Fibroblast of peridontal ligament (primary cell): ENCODE results near the gene HNRNPUL2.
"Not testable (repeated sequence)": the region's sequence is repeated elsewhere in the genome, so short reads cannot be mapped to it uniquely, and the experiment has no call there.

Experiments
- DNase-seq: peaks from one replicate; pipeline ENCODE4 v3.0.0-alpha.2; 2010; ENCODE audit errors: extremely low read depth

Gene HNRNPUL2

DNA sequence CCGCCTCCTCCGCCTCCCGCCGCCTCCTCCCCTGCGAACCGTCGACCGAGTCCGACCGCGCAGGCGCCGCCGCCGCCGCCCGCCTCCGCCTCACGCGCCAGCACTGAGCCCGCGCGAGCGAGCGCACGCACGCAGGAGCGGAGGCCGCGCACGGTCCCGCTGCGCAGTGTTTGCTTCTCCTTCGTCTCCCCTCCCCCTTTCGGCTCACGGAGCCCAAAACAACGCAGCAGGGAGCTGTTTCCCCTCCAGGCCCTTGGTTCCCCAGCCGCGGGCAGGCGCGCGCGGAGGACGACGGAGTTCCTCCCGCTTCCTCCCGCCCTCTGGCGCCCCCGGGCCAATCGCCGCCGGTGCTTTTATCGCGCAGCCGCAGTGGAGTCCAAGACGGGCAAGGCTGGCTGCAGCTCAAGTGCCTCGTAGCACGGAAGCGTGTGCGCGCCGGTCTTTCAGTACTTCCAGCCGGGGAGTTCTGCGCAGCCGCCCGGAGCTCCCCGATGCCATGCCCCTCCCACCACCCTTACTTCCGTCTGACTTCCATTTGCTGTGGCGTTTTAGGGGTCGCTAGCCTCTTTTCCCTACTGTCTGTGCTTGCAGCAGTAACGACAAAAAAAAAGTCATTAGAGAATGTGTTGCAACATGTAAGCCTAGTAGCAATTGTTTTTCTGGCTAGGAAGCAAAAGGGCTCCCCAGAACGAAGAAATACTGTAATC, at the start of gene HNRNPUL2:
TSS of gene HNRNPUL2 (minus strand) at position 293 of the 707 bp plus-strand sequence. CDS start 301 bp downstream, outside the sequence.
- DNase-seq = peak; percentile 99

DNA sequence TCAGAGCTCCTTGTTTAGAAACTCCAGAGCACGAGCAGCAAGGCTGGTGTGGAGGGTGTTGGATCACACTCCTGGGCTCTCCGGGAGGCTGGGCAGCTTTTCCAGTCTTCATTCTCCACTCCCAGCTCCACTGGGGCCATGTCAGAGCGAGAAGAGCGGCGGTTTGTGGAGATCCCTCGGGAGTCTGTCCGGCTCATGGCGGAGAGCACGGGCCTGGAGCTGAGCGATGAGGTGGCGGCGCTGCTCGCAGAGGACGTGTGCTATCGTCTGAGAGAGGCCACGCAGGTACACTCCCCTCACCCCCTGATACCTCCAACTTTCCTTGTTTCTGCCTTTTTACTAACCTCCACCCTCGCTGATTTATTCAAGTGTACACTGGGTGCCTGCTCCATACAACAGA, 48.4 kb upstream of the HNRNPUL2 start:
- DNase-seq = no peak

DNA sequence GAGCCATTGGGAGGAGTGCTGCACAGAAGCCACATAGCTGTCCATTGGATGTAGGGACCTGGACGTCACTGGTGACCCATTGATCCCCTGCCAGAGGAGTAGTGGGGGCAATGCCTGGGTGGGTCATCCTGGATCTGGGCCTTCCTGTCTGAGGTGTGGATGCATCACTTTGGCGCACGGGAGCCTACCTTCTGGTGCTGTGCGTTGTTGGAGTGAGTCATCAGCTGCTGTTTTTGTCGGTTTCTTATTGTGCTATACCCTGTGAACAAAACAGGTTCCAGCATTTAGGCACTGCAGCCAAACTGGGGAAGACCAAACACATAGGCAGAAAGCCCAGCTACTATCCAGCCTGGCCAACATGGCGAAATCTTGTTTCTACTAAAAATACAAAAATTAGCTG, 47.1 kb upstream of the HNRNPUL2 start:
- DNase-seq = no peak

DNA sequence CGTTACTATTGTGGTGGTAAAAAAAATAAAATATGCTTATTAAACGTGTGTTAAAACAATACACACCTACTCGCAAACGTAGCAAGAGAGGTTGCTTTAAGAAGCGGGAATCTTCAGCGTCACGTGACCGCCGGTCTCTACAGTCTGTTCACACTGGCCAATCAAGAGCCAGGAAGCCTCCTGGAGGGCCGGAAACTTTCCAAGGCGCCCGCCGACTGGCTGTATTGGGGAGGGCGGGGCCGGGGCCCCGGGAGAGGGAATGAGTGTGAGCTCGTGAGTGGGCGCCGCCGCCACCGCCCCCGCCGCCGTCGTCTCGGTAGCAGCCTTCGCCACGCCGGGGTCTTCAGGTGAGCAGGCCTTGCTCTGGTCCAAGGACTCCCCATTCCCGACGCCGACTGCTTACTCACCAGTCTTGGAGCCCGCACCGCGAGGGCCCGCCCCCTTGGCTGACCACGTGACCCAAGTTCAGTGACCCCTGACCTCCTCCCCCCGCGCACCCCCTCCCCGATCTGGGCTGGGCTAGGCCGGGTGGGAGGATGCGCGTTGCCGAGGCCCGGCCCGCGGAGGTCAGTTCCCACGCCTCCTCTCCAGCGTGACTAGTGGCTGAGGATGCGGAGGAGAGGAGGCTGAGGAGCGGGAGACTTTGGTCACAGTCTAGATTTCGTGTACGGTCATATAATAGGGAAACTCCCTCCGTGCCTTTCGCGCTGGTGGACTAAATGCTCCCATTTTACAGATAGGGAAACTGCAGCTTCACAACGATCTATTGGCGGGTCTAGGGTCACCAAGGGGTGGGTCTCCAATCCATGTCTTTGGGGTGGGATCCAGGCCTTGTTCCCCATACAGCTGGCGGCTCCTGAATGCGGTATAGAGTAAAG, 44.1 kb upstream of the HNRNPUL2 start, which contains the start of gene TAF6L:
TSS of gene TAF6L (plus strand) at position 253 of the 878 bp plus-strand sequence. CDS start 4,388 bp downstream, outside the sequence.
- DNase-seq = peak; percentile 96

DNA sequence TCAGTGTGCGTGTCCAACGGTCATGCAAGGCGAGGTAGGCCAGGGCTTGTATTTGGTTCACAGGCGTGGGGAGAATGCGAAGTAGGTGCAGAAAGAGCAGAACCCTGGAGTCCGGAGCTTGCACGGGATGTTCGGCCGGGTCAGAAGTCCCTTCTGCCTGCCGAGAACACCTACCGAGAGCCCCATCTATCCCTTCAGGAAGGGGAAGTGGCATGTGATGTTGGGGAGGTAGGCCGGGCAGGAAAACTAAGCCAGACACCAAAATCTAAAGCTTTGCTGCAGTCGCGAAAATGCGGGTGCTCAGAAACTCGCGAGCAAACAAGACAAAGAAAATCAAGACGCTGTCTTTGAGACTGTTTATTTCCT, 43.5 kb upstream of the HNRNPUL2 start:
- DNase-seq = no peak

DNA sequence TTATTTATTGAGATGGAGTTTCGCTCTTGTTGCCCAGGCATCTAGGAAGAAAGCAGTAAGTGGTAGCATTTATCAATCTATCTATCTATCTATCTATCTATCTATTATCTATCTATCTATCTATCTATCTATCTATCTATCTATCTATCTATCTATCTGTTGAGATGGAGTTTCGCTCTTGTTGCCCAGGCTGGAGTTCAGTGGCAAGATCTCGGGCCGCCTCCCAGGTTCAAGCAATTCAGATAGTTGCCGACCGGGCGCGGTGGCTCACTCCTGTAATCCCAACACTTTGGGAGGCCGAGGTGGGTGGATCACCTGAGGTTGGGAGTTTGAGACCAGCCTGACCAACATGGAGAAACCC, 33.6 kb upstream of the HNRNPUL2 start:
- not testable (repeated sequence) for DNase-seq

DNA sequence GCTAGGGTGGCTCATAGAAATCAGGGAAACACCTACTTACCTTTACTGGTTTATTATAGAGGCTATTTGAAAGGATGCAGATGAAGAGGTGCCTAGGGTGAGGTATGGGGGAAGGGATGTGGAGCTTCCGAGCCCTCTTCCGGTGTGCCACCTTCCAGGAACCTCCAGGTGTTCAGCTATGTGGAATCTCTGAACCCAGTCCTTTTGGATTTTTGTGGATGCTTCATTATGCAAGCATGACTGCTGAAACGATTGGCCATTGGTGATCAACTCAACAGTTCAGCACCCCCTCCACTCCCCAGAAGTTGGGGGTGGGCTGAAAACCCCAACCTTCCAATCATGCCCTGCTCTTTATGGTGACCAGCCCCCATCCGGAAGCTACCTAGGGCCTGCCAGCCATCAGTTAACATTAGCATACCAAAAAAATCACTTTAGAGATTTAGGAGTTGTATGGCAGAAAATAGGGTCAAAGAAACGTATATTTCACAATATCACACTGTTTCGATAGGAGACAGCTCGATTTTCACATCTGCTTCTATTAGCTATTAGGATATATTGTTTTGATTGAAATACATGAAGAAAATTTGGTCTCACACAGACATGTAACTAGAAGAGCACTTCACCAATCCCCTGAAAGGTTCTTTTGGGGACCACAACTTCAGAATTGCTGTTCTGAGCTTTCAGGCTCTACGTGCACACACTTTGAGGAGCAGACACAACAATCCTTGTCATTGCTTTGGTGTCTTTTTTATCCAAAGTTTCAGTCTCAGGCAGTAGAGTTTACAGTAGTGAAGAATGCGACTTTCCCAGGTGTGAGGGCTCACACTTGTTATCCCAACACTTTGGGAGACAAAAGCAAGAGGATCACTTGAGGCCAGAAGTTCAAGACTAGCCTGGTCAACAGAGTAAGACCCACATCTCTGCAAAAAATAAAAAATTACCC, 30.9 kb upstream of the HNRNPUL2 start:
- no peak for DNase-seq

DNA sequence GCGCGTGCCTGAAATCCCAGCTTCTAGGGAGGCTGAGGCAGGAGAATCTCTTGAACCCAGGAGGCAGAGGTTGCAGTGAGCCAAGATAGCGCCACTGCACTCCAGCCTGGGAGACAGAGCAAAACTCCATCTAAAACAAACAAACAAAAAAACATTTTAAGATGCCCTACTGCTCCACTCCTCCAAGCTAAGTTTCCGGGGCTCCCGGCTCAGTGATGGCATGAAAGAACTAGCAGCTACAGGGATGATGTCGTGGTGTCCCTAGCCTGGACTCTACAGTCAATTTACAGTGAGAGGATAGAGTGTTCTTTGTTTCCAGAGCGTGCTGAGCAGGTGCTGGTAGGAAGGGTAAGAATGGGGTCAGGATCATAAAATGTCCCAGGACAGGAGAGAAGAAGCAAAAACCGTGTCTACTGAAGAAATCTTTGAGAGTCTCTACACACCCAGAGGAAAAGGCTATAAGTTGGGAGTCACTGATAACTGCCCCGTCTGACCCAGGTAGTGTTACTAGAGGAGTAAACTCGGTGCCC, 27.9 kb upstream of the HNRNPUL2 start:
- no peak for DNase-seq

DNA sequence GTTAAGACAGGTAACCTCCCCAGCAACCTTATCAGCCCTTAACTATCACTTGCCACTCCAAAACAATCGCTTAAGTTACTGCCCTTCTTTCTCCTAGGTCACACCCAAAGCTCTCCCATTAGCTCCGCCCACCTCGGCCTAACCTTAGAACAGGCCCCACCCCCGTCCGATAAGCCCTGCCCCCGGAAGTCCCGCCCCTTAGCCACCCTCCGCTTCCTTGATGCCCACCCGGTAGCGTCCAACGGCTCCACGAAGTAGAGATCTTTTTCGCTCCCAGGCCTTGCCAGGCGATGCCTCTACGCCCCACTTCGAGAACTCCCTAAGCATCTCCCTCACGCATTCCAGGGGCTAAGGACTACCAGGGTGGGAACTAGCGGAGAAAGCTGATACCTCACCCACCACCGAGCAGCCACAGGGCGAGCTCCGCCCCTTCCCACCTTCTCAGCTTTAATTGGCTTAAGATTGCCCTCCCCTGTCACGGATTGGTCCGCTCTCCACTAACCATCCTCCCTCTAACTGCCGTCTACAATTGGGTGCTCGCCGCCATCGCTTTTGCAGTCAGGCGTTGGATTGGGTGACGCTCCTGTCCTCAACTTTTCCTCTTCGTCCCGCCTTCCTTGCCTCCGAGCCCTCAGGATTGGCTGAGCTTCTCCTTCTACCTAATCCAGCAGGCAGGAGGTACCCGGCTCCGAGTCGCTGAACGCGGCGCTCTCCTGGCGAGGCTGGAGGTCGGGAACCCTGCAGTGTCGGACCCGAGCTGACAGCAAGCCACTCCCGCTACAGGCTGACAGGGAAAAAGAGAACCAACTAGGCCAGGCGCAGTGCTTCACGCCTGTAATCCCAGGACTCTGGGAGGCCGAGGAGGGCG, 26.7 kb upstream of the HNRNPUL2 start, which contains the start of gene ZBTB3:
TSS of gene ZBTB3 (minus strand) at position 425 of the 868 bp plus-strand sequence. CDS start 496 bp downstream, outside the sequence.
- DNase-seq = peak; percentile 99

DNA sequence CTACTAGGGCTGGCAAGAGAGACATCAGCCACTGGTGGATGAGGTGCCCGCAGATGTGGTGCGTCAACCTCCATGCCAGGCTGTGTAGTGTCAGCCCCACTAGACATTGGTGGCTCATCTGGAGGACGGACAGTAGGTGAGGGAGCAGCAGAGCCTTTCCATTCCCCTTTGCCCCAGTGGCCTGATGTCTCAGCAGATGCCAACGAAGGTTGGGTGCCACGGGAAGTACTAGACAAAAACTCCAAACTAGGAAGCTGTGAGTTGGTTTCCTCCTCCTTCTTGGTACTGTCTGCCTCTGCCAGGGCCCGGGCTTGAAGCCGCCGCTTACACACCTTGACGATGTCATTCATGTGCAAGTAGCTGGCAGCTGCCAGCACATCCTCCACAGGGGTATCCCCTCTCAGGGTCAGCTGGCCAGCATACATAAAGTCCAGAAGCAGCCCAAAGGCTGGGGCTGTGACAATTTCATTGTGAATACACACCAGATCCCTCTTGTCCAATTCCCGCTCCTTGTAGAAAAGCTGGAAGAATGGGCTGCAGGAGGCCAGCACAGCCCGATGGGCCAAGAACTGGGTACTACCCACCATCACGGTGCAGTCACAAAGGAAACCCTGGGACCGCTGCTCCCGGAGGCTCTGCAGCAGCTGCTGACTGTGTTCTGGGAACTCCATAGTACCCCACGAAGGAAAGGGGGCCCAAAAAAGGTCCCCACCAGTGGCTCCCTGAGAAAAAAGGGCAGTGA, 25.9 kb upstream of the HNRNPUL2 start:
- no peak for DNase-seq

DNA sequence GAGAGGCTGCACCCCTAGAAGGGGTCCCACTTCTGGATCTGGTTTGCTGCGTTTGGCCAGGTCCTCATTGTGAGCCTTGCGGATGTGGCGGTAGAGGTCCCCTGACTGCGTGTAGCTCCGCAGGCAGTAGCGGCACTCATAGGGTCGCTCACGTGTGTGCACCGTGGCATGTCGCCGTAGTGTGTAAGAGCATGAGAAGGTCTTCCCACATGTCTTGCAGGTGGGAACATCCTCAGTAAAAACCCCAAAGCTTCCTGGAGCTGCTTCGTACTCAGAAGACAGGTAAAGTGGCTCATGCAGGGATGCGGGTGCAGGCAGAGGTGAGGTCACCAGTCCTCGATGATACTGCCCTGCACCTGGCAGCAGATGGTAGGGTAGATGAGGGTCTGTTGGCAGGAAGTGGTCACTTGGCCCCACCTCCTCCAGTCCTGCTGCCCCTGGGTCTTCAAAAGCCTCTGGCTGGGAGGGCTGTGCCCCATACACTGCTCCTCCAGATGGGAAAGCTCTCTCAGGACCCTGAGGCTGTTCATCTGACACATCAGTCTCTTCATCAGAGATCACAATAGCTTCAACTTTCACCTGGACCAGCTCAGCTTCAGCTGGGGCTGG, 25.0 kb upstream of the HNRNPUL2 start:
- no peak for DNase-seq

DNA sequence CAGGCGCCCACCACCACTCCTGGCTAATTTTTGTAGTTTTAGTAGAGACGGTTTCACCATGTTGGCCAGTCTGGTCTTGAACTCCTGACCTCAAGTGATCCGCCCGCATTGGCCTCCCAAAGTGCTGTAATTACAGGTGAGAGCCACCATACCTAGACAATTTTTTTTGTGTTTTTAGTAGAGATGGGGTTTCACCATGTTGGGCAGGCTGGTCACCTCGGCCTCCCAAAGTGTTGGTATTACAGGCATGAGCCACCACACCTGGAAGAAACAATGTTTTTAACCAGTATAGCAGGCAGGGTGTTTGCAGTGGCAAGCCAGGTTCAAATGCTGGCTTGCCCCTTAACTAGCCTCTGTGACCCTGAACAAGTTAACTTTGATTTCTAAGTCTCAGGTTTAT, 22.7 kb upstream of the HNRNPUL2 start:
- DNase-seq = not testable (repeated sequence)

DNA sequence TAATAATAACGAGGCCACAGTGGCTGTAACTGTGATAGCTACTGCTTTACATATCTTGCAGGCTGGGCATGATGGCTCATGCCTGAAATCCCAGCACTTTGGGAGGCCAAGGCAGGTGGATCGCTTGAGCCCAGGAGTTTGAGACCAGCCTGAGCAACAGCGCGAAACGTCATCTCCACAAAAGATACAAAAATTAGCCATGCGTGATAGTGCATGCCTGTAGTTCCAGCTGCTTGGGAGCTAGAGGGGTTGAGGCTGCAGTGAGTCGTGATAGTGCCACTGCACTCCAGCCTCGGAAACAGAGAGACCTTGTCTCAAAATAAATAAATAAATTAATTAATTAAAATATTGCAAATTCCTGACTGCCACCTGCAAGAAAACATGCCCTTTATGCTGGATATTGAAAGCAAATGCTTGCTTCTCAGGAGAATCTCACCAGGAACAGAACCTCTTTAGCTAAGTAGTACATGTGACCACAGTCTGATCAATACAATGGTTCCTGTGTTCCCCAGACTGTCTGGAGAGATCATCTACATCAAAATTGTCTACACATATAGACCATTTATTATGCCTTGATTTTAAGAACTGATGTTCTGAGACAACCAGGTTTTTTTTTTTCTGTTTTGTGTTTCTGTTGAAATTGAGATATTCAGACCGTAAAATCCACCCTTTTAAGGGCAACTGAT, 20.4 kb upstream of the HNRNPUL2 start:
- DNase-seq = no peak

DNA sequence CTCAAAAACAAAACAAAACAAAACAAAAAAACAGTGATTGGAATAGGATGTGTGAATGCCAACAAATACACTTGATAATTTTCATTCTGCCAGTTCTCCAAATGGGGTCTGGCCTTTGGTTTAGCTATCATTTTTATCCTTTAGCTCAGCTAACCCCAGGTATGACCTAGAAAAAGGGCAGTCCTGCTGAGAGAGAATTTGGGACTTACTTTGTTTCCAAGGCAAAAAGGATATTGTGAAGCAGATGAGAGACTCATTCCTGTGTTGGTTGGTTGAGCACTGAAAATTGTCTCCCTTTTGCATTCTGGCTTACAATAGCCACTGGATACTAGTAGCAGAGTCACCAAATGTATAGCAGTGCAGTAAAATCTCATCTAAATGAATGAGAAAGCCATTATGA, 9.9 kb upstream of the HNRNPUL2 start:
- no peak for DNase-seq

DNA sequence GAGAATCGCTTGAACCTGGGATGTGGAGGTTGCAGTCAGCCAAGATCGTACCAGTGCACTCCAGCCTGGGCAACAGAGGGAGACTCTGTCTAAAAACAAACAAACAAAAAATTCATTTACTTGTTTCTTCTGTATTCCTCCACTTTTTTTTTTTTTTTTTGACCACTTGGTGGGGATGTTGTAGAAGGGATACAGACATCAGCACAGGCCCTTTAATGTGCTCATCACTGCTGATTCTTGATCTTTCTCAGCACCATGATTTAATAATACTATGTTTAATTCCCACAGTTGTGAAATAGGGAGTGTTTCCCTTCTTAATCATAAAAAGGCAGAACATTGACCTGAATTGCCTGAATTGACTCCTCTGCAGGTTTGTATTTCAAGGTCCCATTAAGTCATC, 5.6 kb upstream of the HNRNPUL2 start:
- DNase-seq = peak; percentile 54

DNA sequence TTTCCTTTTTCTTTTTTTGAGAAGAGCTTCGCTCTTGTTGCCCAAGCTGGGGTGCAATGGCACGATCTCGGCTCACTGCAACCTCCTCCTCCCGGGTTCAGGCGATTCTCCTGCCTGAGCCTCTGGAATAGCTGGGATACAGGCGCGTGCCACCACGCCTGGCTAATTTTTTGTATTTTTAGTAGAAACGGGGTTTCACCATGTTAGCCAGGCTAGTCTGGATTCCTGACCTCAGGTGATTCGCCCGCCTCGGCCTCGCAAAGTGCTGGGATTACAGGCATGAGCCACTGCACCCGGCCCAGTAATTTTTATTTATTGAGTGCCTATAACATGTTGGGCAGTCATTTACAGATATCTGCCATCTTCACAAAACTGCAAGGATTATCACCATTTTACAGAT, 2.8 kb upstream of the HNRNPUL2 start:
- not testable (repeated sequence) for DNase-seq

DNA sequence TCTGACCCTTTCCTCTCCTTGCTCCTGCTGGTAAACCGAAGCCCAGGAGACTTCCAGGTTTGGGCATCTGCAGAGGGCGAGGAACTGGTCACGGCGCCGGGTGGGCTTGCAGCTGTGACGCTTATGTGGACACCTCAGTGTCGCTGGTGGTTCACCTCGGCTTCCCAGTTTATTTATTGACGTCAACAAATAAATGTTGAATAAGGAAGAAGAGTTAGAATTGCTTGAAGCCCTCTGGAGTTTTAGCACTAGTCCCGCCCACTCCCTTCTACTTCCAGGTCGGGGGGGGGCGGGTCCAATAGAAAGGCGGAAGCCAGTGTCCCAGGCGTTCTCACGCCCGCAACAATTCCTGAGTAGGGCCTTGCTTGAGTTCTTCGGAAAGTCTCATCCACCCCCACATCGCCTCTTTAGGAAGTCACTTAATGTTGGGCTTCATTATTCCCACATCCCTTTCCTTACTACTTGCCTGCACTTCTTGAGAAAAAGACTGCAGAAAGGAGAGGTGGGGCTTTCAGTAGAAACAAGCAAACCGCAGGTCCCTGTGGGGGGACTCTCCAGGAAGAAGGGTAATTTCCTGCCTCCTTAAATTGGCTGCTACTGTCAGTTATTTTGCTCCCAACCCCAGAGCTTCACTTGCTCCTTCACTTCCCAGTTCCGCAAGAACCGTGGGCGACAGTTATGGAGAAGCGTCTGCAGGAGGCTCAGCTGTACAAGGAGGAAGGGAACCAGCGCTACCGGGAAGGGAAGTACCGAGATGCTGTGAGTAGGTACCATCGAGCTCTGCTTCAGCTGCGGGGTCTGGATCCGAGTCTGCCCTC, 1.1 kb upstream of the HNRNPUL2 start, which contains the start of gene TTC9C:
TSS of gene TTC9C (plus strand) at position 316 of the 818 bp plus-strand sequence. CDS start at position 679, 363 bp downstream.
- DNase-seq = peak; percentile 79

DNA sequence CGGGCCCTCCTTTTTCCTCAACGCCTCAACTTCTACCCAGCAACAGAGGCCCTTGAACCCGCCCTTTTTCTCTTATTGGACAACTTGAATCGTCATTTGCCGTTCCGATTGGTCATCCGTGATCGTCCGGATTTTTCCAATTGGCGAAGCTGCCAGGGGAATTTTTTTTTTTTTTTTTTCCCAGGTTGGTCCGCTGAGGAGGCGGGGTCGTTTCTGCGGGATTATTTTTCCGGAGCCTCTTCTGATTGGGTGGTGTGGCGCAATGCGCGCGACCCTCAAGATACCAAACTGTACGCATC, 564 bp upstream of the HNRNPUL2 start:
- peak; percentile 99 for DNase-seq
